Activated CD4-positive, CD25-positive, alpha-beta regulatory T cell (primary cell): Measurements from ENCODE around the gene ADM2.
A peak's percentile ranks its signal among the peaks of the same experiment; 100 is the strongest.

Source experiments
- DNase-seq, 4 experiments: peaks; one replicate each; lab custom pipeline; 2025; lab: John Stamatoyannopoulos, UW

Gene ADM2

DNA sequence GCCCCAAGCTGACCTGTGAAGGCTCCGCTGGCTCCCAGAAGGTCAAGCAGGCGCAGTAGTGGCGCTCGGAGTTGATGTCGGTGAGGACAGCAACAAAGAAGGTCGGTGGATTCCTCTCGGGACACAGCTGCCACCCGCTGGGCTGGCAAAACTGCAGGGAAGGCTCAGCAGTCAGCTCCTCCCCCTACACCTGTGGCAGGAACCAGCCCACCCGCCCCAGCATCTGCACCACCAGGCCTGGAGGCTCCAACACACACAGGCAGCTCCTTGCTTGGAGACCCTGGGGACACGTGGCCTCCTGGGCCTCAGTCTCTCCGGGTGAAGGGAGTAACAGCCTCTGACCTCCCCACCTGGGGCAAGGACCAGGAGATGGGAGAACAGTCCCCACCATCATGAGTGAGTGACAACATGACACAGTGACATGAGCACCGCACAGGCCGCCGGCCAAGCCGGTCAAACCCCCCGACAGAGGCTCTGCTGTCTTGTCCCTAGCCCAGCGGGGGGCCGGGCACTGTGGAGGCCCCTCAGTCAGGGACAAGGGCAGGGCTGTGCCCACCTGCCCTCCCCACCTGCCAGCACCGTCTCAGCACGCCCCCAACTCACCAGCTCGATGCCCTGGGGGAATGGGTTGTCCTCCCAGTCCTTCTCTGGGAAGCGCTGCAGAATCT, 13.4 kb upstream of the ADM2 start:
- DNase-seq, result no peak

DNA sequence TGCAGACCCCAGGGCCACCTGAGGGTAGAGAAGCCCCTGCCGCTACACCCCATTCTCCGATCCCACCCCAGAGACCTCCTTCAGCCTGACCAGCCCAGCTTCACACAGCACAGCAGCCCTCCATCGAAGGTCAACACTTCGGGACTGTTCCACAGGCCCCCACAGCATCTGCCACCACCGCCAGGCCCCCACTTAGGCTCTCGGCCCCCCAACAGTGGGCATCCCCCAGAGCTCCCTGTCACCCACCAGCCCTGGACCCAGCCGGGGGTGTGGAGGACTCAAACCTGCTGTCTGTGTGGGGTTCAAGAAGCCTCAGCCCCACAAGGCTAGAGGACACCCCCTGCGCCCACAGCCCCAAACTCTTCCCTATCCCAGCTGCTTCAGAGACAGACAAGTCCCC, 12.7 kb upstream of the ADM2 start:
- DNase-seq, result no peak

DNA sequence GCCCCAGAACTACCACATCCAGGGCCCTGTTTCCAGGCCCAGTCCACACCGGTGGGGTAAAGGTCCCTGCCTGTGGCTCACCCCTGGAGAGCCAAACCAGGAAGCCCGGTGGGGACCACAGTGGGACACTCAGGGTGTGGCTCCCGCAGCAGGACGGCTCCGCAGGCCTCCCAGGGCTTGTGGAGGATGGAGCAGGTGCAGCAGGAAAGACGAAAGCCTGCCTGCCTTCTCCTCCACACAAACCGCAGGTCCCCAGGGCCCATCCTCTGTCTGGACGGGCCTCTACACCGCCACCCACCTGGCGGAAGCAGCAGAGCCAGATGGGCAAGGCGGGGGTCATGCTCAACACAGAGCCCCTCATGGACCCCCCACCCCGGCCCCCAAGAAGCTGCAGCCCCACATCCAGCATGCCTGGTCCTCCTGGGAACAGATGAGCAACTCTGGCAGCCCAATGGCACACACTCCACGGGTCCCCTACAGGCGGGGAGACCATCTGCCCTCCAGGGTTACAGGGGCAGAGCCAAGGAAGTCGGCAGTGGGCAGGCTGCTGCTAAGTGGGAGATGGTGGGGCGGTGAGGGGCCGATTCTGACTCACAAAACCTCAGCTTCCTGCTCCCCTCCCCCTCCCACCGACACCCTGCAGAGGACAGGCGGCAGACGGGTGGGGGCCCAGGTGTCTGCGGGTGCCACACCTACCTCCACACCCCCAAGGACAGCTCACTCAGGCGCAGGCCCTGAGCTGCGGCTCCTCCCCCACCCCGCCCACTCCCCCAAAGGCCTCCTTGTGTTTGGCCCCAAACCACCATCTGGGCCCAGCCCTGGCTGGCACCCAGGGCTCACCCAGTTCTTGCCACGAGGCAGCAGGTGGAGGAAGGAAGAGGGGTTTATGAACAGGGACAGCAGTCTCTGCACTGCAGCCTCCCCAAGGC, 11.7 kb upstream of the ADM2 start:
- DNase-seq, result peak; percentile 76 to 98 (median 91)

DNA sequence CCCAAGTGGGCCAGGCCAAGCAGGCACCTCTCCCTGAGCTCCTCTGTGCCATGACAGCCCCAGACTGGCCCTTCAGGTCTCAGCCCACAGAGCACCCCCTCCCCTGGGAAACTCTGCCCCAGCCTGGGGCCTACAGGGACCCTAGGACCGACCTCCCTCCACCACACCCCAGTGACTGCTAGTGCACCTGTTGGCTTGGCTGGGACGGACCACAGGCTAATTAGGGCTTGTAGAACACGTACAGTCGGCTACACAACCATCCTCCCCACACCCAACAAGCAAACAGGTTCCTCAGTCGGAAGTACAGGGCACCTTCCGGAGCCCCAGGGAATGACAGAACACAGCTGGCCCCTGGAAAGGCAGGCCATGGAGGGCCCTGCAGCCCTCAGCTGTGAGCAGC, 10.9 kb upstream of the ADM2 start:
- DNase-seq, result no peak

DNA sequence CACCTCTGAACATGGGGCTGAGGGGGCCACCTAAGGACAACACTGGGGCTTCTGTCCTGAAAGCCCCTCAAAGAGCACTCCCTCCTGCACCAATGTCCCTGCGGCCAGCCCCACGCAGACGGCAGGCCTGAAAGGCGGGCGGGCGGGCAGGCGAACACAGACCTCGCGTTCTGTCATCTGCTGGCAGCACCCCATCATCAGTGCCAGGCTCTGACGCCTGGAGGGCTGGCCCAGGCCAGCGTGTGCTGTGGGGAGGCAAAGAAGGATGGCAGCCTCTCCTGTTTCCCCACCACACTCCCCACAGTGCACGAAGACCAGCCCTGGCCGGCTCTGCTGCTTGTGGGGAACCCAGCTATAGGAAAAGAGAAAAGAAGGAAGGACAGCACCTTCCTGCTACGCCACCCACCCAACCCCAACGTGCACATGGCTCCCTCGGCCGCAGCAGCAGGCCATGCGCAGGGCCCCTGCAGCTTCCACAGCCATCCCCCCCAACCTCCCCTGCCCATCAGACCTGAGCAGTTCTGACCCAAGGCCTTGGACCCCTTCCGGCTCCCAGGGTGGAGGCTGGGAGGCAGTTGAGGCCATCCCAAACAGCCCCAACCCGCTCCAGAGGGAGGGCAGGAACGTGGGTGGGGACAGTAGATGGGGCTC, 10.0 kb upstream of the ADM2 start:
- no peak for DNase-seq

DNA sequence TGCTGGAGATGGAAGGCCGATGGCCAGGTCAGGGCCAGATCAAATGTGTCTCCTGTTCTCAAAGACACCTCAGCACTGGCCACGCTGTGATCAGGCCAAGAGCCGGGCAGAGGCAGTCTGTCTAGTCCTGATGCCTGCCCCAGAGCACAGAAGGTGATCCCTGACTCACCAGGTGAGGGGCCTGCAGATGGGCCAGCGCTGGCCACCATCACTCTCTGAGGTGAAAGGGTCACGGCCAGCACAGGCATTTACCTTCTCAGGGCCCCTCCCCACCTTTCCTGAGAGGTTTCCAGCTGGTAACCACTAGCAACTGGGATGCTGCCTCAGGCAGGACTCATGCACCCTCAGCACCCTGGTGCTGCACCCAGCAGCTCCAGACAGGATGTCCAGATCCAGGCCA, 9.4 kb upstream of the ADM2 start:
- no peak for DNase-seq

DNA sequence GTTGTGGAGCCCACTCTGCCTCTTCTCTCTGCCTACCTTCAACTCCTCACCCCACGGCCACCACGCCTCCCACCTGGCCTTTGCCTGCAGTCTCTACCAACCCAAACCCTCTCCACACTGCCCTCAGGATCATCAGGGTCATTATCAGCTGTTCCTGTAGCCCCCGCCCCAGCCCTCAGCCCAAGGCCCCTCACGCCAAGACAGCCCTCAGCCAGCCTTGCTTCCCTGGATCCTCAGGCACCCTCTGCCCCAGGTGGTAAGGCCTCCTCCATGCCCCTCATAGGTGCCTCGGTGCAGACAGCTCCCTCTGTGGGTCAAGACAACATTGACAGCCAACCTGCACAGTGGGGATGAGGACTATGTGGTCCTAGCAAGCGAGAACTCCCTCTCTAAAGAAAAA, 8.3 kb upstream of the ADM2 start:
- DNase-seq, result peak in 2 of 4 experiments; percentile 12 to 24

DNA sequence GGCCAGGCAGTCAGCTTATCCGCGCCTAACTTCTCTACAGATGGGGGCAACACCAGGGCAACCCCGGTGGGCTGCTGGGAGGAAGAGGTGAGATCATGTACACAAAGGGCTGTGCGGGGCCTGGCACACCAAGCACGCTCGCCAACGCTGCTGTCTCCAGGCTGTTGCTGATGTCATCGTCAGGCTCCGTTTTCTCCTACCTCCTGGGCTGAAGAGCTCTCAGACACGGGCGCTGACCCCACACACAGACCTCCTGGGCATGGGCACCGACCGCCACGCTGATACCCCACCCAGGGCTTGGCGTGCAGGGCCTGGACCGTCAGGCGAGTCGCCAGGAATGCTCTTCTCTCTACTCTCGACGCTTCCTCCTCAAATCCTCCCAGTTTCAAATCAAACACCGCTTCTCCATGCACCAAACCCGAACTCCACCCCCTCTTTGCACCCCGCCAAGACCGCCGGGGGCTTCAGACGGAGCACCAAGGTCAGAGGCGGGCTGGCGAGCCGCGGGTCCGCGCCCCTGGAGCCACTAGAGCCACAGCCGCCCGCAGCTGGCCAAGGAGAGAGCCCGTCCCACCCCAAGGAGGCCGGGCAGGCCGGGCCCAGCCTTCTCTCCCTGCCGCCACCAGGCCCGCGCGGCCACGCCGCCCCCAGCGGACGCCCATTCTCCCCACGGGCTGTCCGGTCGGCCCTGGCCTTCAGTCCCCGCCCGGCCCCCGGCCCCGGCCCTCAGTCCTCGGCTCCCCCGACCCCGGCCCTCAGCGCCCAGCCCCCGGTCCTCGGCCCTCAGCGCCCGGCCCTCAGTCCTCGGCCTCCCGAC, 7.3 kb upstream of the ADM2 start:
- DNase-seq, result no peak

DNA sequence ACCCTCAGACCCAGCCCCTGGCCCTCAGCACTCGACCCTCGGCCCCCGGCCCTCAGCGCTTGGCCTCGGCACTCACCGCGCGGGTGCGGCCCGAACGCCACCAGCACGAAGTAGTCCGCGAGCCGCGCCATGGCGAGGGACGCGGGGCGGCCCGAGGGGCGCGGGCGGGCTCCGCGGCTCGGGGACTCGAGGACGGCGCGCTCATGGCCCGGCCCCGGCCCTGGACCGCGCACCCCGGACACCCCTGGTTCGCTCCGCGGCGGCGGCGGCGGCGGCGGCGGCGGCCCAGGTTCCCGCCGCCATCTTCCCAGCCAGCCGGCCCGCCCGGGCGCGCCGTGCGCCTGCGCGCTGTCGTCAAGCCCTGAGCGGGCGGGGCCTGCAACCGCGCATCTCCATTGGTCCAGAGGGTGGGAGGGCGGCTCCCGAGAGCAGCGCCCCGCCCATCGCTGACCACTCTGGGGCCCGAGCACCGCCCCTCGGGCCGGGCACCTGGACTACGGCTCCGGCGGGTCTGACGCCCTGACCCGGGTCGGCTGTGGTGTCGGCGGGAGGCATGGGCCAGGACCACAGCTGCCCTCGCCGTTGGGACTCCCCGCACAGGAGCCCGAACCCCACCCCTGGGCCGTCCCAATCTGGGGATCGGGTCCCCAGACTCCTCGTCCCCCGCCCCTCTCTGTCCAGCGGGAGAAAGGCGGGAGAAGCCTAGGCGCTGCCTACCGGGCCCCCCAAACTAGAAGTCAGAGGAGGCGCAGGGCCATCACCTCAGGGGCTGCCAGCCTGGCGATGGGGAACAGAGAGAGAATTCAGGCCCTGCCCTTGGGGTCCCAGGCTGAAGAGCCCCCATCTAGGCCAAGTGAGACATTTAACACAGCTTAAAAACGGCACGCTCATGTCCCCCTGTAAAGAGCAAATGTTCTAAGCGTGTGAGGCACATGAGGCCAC, 6.4 kb upstream of the ADM2 start, which contains the start of gene SBF1:
Gene SBF1, minus strand, starts transcription at position 326 of the 942 bp plus-strand sequence. Its CDS starts 195 bp downstream, at position 131.
- peak; percentile 70 to 85 (median 76) for DNase-seq

DNA sequence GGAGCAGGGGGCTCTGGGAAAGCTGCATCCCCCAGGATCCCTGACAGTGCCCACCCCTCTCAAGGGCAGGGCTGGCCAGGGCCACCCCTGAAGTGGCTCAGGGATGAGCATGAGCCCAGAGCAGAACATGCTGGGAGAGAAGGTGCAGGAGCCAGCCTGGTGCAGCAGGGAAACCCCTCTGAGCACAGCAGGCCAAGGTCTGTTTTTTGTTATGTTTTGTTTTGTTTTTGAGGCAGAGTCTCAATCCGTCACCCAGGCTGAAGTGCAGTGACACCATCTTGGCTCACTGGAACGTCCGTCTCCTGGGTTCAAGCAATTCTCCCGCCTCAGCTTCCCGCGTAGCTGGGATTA, 5.7 kb upstream of the ADM2 start:
- no peak for DNase-seq

DNA sequence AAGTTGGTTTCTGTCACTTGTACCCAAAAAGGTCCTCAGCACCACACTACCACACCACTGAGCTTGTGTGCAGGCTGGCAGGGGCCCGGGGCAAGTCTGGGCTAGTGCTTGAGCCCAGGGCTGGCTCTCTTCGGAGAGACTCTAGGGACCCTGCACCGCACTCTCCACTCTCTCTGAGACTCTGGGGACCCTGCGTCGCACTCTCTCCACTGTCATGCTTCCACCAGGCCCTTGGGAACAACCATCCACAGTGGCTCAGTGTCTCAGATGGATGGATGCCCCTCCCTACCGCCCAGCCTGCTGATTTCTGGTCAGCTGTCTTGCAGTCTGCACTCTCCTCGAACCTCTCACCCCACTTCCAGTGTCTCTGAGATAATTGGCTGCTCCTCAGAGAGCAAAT, 4.5 kb upstream of the ADM2 start:
- DNase-seq, result no peak

DNA sequence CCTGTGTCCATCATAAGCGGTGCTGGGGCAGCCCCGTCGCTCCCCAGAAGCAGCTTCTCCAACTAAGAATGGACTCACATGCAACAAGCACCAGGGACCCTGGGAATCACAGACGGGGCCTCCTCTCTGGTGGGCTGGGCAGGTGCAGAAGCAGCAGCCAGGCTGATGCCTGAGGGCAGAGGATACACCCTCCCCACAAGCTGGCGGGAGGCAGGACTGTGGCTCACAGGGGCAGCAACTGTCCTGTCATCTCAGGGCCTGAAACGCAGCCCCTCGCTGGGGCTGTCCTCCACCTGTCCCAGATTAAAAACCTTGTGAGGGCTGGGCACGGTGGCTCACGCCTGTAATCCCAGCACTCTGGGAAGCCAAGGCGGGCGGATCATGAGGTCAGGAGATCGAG, 3.4 kb upstream of the ADM2 start:
- DNase-seq, result no peak

DNA sequence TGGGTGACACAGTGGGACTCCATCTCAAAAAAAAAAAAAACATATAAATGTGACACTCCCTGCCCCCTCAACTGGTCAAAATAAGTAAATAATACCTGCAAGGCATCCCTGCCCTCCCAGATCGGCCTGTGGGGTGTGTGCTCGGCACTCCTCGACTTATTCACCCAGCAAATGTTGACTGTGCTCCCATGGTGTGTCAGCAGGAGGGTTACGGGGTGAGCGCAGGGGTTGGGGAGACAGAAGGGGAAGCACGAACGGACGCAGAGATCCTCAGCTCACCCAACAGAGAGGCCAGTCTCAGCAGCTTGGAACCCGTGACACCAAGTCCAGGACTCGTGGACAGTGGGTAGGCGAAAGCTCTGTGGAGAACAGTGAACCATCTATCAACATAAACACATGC, 1.6 kb upstream of the ADM2 start:
- DNase-seq, result no peak

DNA sequence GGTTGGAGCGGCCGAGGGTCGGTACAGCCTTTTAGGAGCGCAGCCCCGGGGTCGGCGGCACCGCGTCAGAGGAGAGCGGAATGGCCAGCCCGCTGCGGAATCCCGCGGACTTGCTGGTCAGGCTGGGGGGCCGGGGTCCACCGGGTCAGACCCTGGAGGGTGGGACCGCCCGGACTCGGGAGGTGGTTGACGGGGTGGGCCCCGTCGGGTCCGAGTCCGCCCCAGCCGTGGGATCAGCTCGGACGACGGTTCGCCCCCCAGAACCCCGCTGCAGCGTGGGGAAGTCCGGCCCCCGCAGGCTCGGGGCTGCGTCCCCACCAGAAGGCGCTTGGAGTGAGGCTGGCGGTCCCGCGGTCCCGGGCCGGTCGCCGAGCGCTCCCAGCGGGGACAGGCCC, 301 bp upstream of the ADM2 start:
- no peak for DNase-seq

DNA sequence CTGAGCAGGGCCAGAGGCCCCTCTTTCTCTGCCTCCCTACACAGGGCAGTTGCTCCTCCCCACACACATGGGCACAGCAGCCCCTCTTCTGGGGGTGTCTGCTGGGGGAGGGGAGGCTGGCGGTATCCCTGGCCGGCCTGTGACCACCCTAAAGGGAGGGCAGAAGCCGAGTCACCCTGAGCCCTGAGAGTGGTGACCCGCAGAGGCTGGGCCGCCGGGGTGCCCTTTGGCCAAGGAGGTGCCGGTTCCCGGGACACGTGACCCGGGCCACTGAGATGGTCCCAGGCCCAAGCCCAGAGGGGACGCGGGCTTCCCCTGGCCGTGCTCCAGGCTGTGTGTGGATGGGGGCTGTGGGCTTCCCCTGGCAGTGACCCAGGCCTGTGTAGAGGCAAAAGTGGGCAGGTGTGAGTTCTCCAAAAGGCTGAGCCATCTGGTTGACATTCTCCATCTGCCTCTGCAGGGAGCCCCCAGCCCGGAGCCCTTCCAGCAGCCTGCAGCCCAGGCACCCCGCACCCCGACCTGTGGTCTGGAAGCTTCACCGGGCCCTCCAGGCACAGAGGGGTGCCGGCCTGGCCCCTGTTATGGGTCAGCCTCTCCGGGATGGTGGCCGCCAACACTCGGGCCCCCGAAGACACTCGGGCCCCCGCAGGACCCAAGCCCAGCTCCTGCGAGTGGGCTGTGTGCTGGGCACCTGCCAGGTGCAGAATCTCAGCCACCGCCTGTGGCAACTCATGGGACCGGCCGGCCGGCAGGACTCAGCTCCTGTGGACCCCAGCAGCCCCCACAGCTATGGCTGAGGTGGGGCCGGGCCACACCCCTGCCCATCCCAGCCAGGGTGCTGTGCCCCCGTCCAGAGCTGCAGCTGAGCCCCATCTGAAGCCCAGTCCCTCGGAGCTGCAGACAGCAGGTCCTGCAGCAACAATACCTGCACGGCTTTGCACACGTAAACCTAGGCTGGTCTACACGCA, 1.0 kb downstream of the ADM2 start:
- DNase-seq, result no peak

DNA sequence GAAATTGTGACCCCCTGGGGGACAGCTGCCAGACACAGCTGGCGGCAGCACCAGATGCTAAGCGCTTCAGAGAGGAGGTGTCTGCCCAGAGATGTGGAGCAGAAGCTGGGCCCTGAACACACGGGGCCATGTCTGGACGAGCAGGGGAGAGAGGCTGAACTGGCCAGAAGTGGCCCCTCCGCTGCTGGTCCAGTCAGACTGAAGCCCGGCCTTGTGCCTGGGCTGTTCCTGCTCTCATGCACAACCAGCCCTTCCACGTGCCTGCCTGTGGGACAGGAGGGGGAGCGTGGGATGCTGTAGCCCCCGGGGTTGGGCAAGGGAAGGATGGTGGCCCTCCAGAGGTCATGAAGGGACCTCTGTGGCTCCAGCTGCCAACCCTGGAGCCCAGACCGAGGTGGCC, 1.8 kb downstream of the ADM2 start:
- no peak for DNase-seq

DNA sequence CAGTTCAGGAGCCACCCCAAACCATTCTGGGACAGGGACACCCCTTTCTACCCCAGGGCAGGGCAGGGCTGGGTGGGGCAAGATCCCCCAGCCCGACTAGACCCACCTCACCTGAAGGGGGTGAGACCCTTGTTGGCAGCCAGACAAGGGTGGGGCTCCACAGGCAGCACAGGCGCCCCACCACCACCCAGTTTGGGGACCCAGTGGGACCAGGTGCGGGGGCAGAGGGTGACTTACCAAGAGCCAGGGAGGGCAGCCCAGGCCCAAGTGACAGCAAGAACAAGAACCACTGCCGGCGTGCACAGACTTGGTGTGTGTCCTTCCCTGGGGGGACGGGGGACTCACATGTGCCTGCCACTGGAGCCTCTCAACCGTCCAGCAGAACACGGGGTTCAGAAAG, 2.2 kb downstream of the ADM2 start:
- DNase-seq, result no peak

DNA sequence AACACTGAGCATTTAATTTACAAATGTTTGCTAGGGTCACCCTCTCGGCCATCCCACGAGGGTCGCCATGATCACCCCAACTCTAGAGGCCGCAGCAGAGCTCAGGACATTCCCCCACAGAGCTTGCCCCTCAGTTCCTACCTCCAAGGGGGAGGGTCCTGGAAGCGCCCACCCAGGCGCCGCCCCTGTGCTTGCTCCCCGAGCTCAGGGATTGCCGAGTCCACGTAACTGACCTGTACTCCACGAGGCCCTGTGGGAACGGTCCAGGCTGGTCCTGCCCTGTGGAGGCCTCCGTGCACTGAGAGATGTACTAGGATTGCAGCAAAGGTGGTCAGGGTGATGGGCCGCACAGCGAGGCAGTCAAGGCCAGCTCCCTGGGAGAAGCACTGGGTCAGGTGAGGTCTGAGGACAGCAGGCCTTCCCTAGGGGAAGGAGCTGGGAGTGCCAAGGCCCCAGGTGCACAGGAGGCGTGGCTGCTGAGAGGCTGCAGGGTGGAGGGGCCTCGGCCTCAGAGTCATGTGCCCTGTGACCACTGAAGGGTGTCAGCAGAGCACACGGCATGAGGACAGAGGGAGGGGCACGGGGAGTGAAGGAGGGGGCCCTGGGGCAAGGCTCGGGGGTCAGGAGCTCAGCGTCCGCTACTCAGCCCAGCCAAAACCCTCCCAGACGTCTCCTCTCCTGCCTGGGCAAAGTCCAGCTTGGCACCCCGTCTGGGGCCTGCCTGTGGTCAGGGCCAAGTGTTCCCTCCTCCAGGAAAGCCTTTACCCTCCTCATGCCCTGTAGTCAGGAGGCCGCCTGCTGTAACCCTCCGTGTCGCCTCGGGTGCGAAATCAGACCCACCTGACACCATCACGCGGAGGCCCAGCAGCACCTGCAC, 2.9 kb downstream of the ADM2 start:
- DNase-seq, result no peak
